K562 (cell line): Measurements from ENCODE around the gene GRPEL2. TPM values are rescaled to one million over a fixed set of nuclear protein-coding genes. Genes with fewer than 3 reads are reported as not detected.

Source experiments
- BRCA1 ChIP-seq, 2 experiments: fragments of 450-650 bp in 1 of 2; sonication (generic) in 1 of 2; formaldehyde crosslinking in 1 of 2; IDR thresholded peaks; 2 replicates each; pipeline versions ENCODE4 v1.5.0 to v1.6.1; 2017 to 2020; ENCODE audit warnings: mild to moderate bottlenecking in 1 of 2, missing genetic modification reagents in 1 of 2
- CEBPG ChIP-seq, 3 experiments: fragments of 200-800 bp in 1 of 3; sonication (Bioruptor generic) in 1 of 3; sonication (generic) in 1 of 3; formaldehyde crosslinking in 1 of 3; IDR thresholded peaks in 2 of 3; conservative IDR thresholded peaks in 1 of 3; 2 replicates each; pipeline versions ENCODE4 v1.6.1 to v1.8.0; 2016 to 2022; ENCODE audit warnings: missing compliant biosample characterization in 2 of 3, missing genetic modification characterization in 2 of 3, mild to moderate bottlenecking in 1 of 3, missing genetic modification reagents in 1 of 3
- CTBP1 ChIP-seq: fragments of 450-650 bp; IDR thresholded peaks from 2 replicates; pipeline ENCODE4 v1.6.1; 2016; ENCODE audit warnings: borderline replicate concordance
- E2F6 ChIP-seq, 2 experiments: IDR thresholded peaks; 2 replicates each; pipeline ENCODE4 v1.6.1; 2011; ENCODE audit warnings: borderline replicate concordance in 1 of 2, control low read depth in 1 of 2, low read depth in 1 of 2, low read length in 1 of 2, mild to moderate bottlenecking in 1 of 2, mixed read lengths in 1 of 2, moderate library complexity in 1 of 2; ENCODE audit not compliant: insufficient read depth in 1 of 2, insufficient read length in 1 of 2, poor library complexity in 1 of 2, severe bottlenecking in 1 of 2; ENCODE audit errors: extremely low read depth in 1 of 2
- JUND ChIP-seq, 2 experiments: IDR thresholded peaks; 2 replicates in 1 of 2; 3 replicates in 1 of 2; pipeline ENCODE4 v1.6.1; 2011; ENCODE audit warnings: borderline replicate concordance in 2 of 2, low read depth in 2 of 2, low read length in 2 of 2, improper control_type of control experiment in 1 of 2, missing biosample characterization in 1 of 2, missing genetic modification characterization in 1 of 2, missing genetic modification reagents in 1 of 2
- L3MBTL2 ChIP-seq: fragments of 450-650 bp; IDR thresholded peaks from 2 replicates; pipeline ENCODE4 v1.6.1; 2016; ENCODE audit warnings: mild to moderate bottlenecking, moderate library complexity
- LARP7 ChIP-seq: fragments of 450-650 bp; IDR thresholded peaks from 2 replicates; pipeline ENCODE4 v1.6.1; 2016
- MEF2D ChIP-seq: conservative IDR thresholded peaks from 2 replicates; pipeline ENCODE4 v1.6.1; 2016; ENCODE audit warnings: low read depth, missing genetic modification characterization, missing compliant biosample characterization
- NFIX ChIP-seq: fragments of 250-450 bp; sonication (Bioruptor Pico); IDR thresholded peaks from 2 replicates; pipeline ENCODE4 v1.4.0; 2020; ENCODE audit warnings: low read depth, mild to moderate bottlenecking, moderate library complexity
- POLR2A ChIP-seq: fragments of 450-650 bp; conservative IDR thresholded peaks from 2 replicates; pipeline ENCODE4 v1.6.1; 2016
- SAP30 ChIP-seq: fragments of 200-600 bp; sonication (generic); IDR thresholded peaks from 2 replicates; pipeline ENCODE4 v1.6.1; 2012; ENCODE audit warnings: borderline replicate concordance, low read depth, mild to moderate bottlenecking, moderate library complexity, low read length, control low read depth, inconsistent platforms; ENCODE audit not compliant: insufficient read depth, poor library complexity, severe bottlenecking
- SIN3A ChIP-seq, 2 experiments: fragments of 150-350 bp in 1 of 2; IDR thresholded peaks; 2 replicates each; pipeline ENCODE4 v1.6.1; 2011 to 2016; ENCODE audit warnings: borderline replicate concordance in 2 of 2, low read depth in 2 of 2, low read length in 2 of 2, mild to moderate bottlenecking in 2 of 2, moderate library complexity in 2 of 2; ENCODE audit not compliant: control insufficient read depth in 1 of 2
- SNIP1 ChIP-seq: fragments of 450-650 bp; IDR thresholded peaks from 2 replicates; pipeline ENCODE4 v1.7.1; 2017; ENCODE audit warnings: low read depth, mild to moderate bottlenecking
- STAT5B ChIP-seq: fragments of 250-450 bp; sonication (Bioruptor Pico); IDR thresholded peaks from 2 replicates; pipeline ENCODE4 v1.8.0; 2021; ENCODE audit warnings: mild to moderate bottlenecking, inconsistent platforms
- TAF1 ChIP-seq: IDR thresholded peaks from 2 replicates; pipeline ENCODE4 v1.6.1; 2011; ENCODE audit warnings: mild to moderate bottlenecking, low read length, moderate library complexity; ENCODE audit not compliant: insufficient read depth, control insufficient read depth, severe bottlenecking; ENCODE audit errors: extremely low read depth
- TCFL5 ChIP-seq: fragments of 250-450 bp; sonication (Bioruptor Pico); conservative IDR thresholded peaks from 2 replicates; pipeline ENCODE4 v1.6.1; 2021; ENCODE audit warnings: mild to moderate bottlenecking, moderate library complexity, matching md5 sums
- TEAD4 ChIP-seq, 2 experiments: sonication (generic) in 1 of 2; formaldehyde crosslinking in 1 of 2; IDR thresholded peaks; 2 replicates each; pipeline versions ENCODE4 v1.6.1 to v1.8.0; 2012 to 2022; ENCODE audit warnings: borderline replicate concordance in 1 of 2, inconsistent platforms in 1 of 2, low read length in 1 of 2, mild to moderate bottlenecking in 1 of 2, missing genetic modification reagents in 1 of 2
- TOE1 ChIP-seq, 2 experiments: fragments of 450-650 bp in 1 of 2; sonication (generic) in 1 of 2; formaldehyde crosslinking in 1 of 2; IDR thresholded peaks; 2 replicates each; pipeline versions ENCODE4 v1.7.1 to v1.8.0; 2016 to 2022; ENCODE audit warnings: borderline replicate concordance in 2 of 2, mild to moderate bottlenecking in 2 of 2, antibody characterized with exemption in 1 of 2, inconsistent platforms in 1 of 2, low read depth in 1 of 2, missing genetic modification reagents in 1 of 2, moderate library complexity in 1 of 2
- VEZF1 ChIP-seq: fragments of 200-800 bp; sonication (Bioruptor generic); IDR thresholded peaks from 2 replicates; pipeline ENCODE4 v1.6.1; 2017; ENCODE audit warnings: missing genetic modification characterization, missing compliant biosample characterization
- ZNF316 ChIP-seq: fragments of 450-650 bp; IDR thresholded peaks from 2 replicates; pipeline ENCODE4 v1.6.1; 2016
- ZNF507 ChIP-seq: conservative IDR thresholded peaks from 2 replicates; pipeline ENCODE4 v1.6.1; 2017; ENCODE audit warnings: missing genetic modification characterization, missing compliant biosample characterization
- polyA plus RNA-seq, 8 experiments: library from polyadenylated mRNA; depleted of rRNA in 4 of 8; stranded (reverse) in 5 of 8; unstranded in 3 of 8; fragments of >200 nt; fragmentation: Nextera tagmentation in 2 of 8; fragmentation: Illumina TruSeq in 1 of 8; extraction: Ambion mirVana in 2 of 8; extraction: Trizol in 1 of 8; gene quantifications; 2 replicates each; pipeline versions ENCODE4 v1.2.1 to v1.2.3, GENCODE V29; 2011 to 2014; ENCODE audit warnings: inconsistent platforms in 1 of 8, missing spikeins in 1 of 8
- total RNA-seq, 7 experiments: library from RNA; depleted of rRNA in 6 of 7; stranded (reverse); fragments of >200 nt in 6 of 7; fragmentation: Illumina TruSeq in 2 of 7; extraction: Trizol in 2 of 7; gene quantifications; 2 replicates each; pipeline versions ENCODE4 v1.2.1 to v1.2.3, GENCODE V29; 2011 to 2021; ENCODE audit warnings: low replicate concordance in 1 of 7

GRPEL2 gene
- total and polyA plus RNA-seq, 9 of the 15 experiments (the other 6 are each of a cell fraction or from before 2014, with no cell fraction given), result 11.2 to 40.5 (median 25.8) TPM

- TF ChIP-seq SAP30 (peak; percentile 64), STAT5B (no peak), JUND (IDR thresholded peaks at IDR 0.05; ENCODE audit: borderline replicate concordance, low read depth, low read length) (peak; percentile 74), JUND (tag; IDR thresholded peaks at IDR 0.05; ENCODE audit: borderline replicate concordance, low read depth, low read length) (no peak), SIN3A (IDR thresholded peaks at IDR 0.05; ENCODE audit: borderline replicate concordance in 2 of 2, control insufficient read depth in 1 of 2, low read depth in 2 of 2, low read length in 2 of 2) (peak; percentile 40 to 52; a peak in 2 of 4 replicates), L3MBTL2 (peak; percentile 80), MEF2D (no peak), LARP7 (no peak), E2F6 (IDR thresholded peaks at IDR 0.05; ENCODE audit: borderline replicate concordance in 1 of 2, extremely low read depth in 1 of 2, insufficient read depth in 1 of 2, insufficient read length in 1 of 2, low read depth in 1 of 2, low read length in 1 of 2, poor library complexity in 1 of 2, severe bottlenecking in 1 of 2) (peak; percentile 77 to 93), TEAD4 (IDR thresholded peaks at IDR 0.05; ENCODE audit: low read length) (0 out of 2 replicates have a peak, but pooled peaks have one; percentile 8), TEAD4 (CRISPR knock-in tag; IDR thresholded peaks at IDR 0.05; ENCODE audit: borderline replicate concordance) (no peak), BRCA1 (IDR thresholded peaks at IDR 0.05) (no peak), BRCA1 (CRISPR knock-in tag; IDR thresholded peaks at IDR 0.05) (no peak), ZNF507 (tag) (no peak), TCFL5 (CRISPR knock-in tag) (no peak), VEZF1 (peak; percentile 99), NFIX (CRISPR knock-in tag) (no peak), POLR2A (peak; percentile 67), TOE1 (IDR thresholded peaks at IDR 0.05; ENCODE audit: borderline replicate concordance) (peak; percentile 94), TOE1 (CRISPR knock-in tag; IDR thresholded peaks at IDR 0.05; ENCODE audit: borderline replicate concordance, low read depth) (no peak), CTBP1 (peak; percentile 92), ZNF316 (peak; percentile 99), SNIP1 (no peak), TAF1 (peak; percentile 64), CEBPG (CRISPR knock-in tag; IDR thresholded peaks at IDR 0.05) (peak; percentile 68; the same call in 1 of the 2 replicates), CEBPG (tag; conservative IDR thresholded peaks at IDR 0.05 in 1 of 2, IDR thresholded peaks at IDR 0.05 in 1 of 2) (no peak)
These were observed 12.3 kb downstream of the GRPEL2 start, which contains the start of gene PCYOX1L (continued) for GRCh38 chr5:149357370-149358293.
